Retinal pigment epithelial cell (primary cell): ENCODE data around the gene XBP1.

ENCODE experiments used
- DNase-seq: peaks from one replicate; pipeline ENCODE4 v3.0.0-alpha.2; 2010; ENCODE audit warnings: low read depth
- H3K4me3 ChIP-seq: 2 replicates; pipeline ENCODE4 v1.5.1; 2011; ENCODE audit warnings: mild to moderate bottlenecking, low read length, control low read depth, moderate library complexity
- TF ChIP-seq, protein P1 (sequence below): conservative IDR thresholded peaks from 2 replicates; pipeline ENCODE4 v1.5.1; 2011; ENCODE audit warnings: low read depth, low read length, control low read depth, inconsistent platforms

XBP1 gene

GRCh38 chr22:28817064-28817463 lies 16.7 kb upstream of the XBP1 start:
- H3K4me3 ChIP-seq, result no peak overlapping the region
- DNase-seq, result no peak
- TF ChIP-seq, protein P1, sequence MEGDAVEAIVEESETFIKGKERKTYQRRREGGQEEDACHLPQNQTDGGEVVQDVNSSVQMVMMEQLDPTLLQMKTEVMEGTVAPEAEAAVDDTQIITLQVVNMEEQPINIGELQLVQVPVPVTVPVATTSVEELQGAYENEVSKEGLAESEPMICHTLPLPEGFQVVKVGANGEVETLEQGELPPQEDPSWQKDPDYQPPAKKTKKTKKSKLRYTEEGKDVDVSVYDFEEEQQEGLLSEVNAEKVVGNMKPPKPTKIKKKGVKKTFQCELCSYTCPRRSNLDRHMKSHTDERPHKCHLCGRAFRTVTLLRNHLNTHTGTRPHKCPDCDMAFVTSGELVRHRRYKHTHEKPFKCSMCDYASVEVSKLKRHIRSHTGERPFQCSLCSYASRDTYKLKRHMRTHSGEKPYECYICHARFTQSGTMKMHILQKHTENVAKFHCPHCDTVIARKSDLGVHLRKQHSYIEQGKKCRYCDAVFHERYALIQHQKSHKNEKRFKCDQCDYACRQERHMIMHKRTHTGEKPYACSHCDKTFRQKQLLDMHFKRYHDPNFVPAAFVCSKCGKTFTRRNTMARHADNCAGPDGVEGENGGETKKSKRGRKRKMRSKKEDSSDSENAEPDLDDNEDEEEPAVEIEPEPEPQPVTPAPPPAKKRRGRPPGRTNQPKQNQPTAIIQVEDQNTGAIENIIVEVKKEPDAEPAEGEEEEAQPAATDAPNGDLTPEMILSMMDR, result no peak

DNA sequence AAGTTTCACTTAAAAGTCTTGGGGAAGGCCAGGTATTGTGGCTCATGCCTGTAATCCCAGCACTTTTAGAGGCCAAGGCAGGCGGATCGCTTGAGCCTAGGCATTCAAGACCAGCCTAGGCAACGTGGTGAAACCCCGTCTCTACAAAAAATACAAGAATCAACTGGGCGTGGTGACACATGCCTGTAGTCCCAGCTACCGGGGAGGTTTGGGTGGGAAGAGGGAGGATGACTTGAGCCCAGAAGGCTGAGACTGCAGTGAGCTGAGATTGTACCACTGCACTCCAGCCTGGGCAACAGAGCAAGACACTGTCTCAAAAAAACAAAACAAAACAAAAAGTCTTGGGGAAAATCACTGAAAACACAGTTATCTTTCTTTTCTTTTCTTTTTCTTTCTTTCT lies 15.4 kb upstream of the XBP1 start:
- TF ChIP-seq, protein P1, result no peak
- DNase-seq, result no peak
- no peak overlapping the region for H3K4me3 ChIP-seq

GRCh38 chr22:28815111-28815510 lies 14.7 kb upstream of the XBP1 start:
- no peak for DNase-seq
- TF ChIP-seq, protein P1, result no peak

DNA sequence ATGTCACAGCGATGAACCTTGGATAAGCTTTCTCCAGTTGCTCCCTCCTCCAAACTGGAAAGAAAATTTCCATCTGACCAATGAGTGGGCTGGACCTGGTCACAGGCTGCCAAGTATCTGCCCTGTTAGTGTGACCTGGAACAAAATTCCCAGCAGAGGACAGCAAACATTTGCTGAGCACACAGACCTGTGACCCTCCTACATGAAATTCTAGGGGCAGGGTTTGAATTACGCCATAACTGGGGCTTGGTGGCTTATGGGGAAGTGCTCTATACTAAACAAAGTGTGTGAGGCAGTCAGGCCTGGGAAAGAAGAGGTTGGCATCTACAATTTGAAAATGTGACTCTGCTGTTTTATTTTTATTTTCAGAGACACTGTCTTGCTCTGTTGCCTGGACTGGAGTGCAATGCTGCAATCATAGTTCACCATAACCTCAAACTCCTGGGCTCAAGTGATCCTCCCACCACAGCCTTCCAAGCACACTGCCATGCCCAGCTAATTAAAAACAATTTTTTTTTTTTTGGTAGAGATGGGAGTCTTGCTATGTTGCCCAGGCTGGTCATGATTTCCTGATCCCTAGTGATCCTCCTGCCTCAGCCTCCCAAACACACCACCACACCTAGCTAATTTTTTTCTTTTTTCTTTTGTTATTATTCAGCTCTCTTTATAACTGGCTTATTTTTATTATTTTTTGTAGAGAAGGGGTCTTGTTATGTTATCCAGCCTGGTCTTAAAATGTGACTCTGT lies 13.6 kb upstream of the XBP1 start:
- TF ChIP-seq, protein P1, result no peak
- DNase-seq, result no peak
- H3K4me3 ChIP-seq, result no peak overlapping the region

More at GRCh38 chr22:28815111-28815510, 14.7 kb upstream of the XBP1 start:
- no peak overlapping the region for H3K4me3 ChIP-seq

GRCh38 chr22:28812516-28812915 lies 12.1 kb upstream of the XBP1 start:
- DNase-seq, result no peak
- TF ChIP-seq, protein P1, result no peak

DNA sequence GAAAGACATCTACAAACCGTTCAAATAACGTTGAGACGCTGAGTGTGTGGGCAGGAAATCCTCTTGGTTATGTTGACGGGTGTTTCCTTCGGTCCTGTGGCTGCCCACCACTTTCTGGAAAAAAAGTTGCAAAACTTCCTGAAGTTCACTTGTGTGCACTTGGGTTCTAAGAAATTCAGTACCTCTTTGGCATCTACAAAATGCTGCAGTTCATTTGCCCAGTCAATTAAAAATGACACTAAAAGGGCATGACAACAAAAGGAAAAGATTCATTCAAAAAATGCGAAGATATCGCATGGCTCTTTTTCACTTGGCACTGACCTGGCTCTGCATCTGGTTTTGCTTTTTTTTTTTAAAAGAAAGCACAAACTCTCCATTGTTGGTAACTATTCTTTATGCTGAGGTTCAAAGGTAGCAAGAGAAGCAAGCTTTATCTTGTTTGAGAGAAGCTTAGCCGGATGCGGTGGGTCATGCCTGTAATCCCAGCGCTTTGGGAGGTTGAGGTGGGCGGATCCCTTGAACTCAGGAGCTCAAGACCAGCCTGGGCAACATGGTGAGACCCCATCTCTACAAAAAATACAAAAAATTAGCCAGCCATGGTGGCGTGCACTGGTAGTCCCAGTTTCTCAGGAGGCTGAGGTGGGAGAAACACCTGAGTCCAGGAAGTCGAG lies 10.6 kb upstream of the XBP1 start:
- DNase-seq, result no peak
- H3K4me3 ChIP-seq, result no peak overlapping the region
- TF ChIP-seq, protein P1, result no peak

More at GRCh38 chr22:28812516-28812915, 12.1 kb upstream of the XBP1 start:
- no peak overlapping the region for H3K4me3 ChIP-seq
